ENCODE measurements around the gene ZBTB43.

Gene ZBTB43

GRCh38 chr9:126832440-126832839 lies 27.6 kb downstream of the ZBTB43 start:
- DNase-seq, result no peak

- no peak for DNase-seq
Observed at GRCh38 chr9:126833020-126833419, 28.2 kb downstream of the ZBTB43 start.

DNA sequence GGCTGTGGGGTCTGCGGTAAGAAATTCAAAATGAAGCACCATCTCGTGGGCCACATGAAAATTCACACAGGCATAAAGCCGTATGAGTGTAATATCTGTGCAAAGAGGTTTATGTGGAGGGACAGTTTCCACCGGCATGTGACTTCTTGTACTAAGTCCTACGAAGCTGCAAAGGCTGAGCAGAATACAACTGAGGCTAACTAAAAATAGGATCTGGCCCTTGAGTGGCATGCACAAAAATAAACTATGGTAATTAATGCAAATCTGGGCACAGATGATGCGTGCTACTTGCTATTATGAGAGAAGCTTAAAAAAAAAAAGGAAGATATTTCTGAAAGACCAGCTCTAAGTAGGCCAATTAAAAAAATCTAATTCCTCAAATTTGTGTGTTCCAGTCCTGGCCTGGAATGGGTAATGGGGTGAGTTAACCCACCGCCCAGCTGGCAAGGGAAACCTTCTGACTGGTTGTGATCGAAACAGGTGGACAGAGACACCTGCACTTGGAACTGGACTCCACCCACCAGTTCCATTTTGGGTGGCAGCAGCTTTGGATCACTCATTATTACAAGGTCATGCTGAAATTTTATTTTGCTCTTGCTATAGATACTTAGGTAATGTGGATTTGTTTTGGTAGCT lies 29.0 kb downstream of the ZBTB43 start:
- no peak for DNase-seq

- no peak for DNase-seq
Observed at GRCh38 chr9:126834672-126835071, 29.8 kb downstream of the ZBTB43 start.

- no peak for DNase-seq
Observed at GRCh38 chr9:126836216-126836615, 31.4 kb downstream of the ZBTB43 start.

DNA sequence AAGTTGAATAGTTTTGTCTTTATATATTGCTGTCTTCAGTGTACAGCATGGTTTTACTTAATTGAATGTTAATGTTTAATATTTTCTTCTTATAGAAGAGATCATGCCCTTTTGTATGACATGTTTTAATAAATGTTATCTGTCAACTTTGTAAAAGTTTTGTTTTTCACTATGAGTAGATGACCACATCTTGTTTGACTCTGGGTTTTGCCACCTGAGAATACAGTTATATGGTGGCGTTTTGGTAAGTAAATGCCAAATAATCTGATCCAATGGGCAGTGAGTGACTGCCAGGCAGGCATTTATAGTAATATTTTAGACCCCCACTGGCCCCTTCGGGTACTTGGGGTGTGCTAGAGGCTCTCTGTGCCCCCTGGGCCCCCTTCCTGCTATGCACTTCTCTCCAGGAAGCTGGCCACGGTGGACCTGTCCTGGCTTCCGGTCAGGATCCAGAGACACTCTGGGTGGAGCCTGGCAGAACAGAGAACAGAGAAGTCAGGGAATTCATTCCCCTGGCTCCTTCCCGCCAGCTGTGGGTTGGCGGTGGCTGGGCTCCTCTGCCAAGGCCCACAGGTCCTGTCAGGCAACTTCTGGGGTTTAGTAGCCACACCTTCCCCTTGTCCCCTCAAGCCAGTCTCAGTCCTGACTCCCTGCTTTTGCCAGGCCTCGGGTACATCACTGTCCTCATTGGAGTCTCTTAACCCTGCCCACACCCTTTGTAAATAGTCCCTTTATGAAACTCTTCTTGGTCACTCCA lies 33.4 kb downstream of the ZBTB43 start:
- DNase-seq, result no peak

DNA sequence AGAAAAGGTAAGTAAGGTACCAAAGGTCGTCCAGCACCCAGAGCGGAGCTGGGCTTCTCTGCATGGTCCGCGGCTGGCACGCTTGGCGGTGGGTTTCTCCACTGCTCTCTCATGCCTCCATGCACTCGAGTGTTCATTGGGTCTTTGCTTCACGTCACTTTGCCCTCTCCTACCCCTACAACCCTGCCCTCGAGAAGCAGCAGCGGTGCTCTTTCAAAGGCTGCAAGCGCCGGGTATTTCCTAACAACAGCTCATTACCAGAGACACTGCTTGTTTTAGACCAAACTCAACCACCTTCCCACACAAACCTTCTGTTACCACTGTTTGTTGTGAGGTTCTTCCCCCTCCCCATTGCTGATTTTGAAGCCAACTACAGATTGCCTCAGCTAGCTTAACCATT lies 34.1 kb downstream of the ZBTB43 start:
- DNase-seq, result no peak

DNA sequence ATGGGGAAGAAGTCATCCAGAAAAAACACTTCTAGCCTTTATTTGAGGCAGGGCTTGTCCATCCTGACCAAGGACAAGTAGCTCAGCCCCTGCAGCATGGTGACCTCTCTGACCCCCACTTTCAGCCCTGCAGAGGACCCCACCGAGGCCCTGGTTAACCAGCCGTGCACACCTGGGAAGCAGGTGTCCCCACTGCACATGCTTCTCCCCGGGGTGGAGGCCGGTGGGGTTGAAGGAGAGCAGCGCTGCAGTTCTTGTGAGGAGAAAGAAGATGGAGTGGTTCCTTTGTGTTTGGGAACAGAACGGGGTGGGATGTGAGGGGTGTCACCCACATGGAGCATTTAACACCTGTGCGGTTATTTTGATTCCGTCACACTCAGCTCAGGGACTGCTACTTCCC lies 34.5 kb downstream of the ZBTB43 start:
- no peak for DNase-seq

GRCh38 chr9:126842220-126842842 lies 37.5 kb downstream of the ZBTB43 start:
- DNase-seq, result no peak

DNA sequence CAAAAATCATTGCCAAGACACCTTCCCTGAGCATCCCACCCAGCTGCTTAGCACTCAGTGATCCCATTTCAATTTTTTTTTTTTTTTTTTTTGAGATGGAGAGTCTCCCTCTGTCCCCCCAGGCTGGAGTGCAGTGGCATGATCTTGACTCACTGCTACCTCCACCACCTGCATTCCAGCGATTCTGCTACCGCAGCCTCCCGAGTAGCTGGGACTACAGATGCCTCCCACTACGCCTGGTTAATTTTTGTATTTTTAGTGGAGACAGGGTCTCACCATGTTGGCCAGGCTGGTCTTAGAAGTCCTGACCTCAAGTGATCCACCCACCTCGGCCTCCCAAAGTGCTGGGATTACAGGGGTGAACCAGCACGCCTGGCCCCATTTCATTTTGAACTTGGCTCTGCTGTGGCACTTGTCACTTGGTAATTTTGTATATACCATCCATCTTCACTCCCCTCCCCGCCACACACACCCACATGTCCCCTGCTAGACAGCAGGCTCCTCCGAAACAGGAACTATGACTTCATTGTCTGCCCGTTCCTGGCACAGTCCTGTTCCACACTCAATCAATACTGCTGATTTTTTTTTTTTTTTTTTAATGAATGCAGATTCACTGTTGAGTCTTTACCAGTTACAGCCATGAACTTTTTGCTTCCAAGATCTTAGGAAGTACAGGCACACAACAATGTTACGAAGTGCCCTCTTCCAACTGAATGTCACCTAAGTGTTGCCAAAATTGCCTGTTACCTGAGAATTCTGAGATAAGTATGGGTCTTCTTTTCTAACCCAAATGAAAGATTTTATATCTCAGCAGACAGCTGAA lies 38.3 kb downstream of the ZBTB43 start:
- no peak for DNase-seq

- no peak for DNase-seq
Observed at GRCh38 chr9:126844085-126844484, 39.2 kb downstream of the ZBTB43 start.

- no peak for DNase-seq
Observed at GRCh38 chr9:126847051-126847450, 42.2 kb downstream of the ZBTB43 start.

DNA sequence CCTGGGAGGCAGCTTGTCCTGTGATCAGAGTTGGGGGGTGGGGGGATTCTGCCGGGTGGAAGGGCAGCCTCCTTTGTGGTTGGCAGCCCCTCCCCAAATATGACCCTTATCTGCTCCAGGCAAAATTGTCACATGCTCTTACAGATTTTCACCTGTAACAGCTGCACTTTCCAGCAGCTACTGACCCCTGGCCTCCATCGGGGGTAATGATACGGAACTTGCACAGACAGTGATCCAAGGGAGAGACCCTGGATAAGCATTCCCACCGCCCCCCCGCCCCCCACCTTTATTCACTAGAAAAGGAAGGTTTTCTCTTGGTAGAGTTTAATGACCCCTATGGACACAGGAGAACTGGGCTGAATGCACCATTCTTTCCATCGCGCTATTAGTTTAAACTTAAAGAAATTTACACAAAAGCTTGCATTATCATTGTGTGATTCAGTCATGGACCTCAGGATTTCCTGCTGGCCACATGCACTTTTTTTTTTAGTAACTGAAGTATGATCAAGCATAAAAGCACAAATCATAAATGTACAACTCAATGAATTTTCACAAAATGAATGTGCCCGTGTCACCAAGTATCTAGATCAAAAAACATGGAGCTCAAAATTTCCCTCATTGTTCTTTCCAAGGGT lies 44.9 kb downstream of the ZBTB43 start:
- DNase-seq, result no peak

GRCh38 chr9:126851286-126851880 lies 46.5 kb downstream of the ZBTB43 start:
- DNase-seq, result no peak

GRCh38 chr9:126852086-126852688 lies 47.3 kb downstream of the ZBTB43 start:
- no peak for DNase-seq

DNA sequence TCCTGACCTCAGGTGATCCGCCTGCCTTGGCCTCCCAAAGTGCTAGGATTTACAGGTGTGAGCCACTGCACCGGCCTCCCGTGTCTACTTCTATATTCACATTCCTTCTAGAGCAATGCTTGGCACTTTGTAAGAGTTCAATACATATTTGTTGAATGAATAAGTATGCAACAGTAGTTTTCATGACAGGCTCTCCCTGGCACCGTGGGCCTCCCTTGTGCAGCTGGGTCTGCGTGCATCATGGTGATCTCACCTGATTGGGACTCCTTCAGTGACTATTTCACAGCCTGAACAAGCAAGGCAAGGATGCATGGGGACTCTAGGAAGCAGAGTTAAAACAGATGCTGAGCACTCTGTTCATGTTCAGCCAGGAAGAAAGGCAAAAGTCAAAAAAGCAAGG lies 48.8 kb downstream of the ZBTB43 start:
- DNase-seq, result no peak

GRCh38 chr9:126854734-126855133 lies 49.9 kb downstream of the ZBTB43 start:
- DNase-seq, result no peak

DNA sequence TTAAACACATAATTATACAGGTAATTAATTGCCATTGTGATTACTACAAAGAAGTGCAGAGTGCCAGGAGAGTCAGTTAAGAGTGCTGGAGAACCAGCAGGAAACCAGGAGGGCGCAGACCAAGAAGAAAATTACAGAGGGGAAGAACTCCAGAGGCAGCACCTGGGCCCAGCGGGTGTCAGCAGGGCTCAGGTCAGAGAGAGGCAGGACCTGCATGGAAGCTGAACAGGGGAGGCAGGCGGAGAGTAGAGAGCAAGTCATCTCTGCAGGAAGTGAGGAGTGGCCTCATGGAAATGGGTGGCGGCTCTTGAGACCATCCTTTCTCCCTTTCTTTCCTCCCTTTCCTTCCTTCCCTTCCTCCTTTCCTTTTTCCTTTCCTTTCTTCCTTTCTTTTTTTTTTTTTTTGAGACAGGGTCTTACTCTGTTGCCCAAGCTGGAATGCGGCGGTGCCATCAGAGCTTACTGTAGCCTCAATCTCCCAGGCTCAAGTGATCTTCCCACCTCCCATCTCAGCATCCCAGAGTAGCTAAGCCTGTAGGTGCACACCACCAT lies 51.6 kb downstream of the ZBTB43 start:
- DNase-seq, result no peak

DNA sequence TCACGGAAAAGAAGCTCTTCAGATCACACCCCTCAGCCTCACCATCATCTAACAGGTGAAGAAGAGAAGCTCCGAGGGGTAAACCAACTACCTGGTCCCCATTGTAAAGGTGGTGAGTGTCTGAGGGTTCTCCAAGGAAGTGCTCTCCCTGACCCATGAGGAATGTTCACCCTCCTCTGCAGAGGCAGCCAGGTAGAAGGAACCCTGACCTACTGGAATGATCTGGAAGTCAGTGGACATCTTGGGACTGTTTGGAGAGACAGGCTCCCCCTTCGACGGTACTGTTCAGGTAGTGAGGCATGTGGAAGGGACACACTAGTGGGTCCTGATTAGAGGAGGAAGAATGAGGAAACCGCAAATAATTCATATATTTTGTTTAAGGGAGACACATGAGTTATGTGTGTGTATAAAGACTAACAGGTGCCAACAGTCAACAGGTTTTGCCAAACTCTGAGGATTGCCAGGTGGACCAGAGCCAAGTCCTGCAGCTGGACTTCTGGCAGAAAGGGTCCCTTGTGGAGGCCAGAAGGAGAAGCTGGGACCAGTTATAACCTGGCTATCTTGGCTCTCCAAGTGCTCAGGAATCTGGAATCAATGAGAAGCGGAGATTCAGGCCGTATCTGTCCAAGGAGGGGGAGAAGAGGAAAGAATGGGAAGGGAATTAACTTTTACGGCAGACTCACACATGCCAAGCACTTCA lies 52.6 kb downstream of the ZBTB43 start:
- no peak for DNase-seq

DNA sequence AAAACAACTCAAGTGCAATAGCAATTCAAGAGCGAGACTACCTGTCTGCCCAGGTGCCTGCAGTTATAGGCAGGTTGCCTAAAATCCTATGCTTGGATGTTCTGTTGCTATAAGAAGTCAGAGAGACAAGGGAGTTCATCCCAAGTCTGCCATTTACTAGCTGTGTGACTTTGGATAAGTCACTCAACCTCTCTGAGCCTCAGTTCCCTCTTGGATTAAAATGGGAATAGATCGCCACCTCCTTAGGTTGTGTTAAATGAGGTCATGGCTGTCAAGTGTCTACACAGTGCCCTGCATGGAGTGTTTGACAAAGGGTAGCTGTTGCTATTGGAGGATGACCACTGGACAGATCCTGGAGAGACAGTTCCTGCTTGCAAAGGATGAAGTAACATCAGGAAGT lies 54.3 kb downstream of the ZBTB43 start:
- no peak for DNase-seq
